Measurements from ENCODE around the gene PTGES3.
"Not testable (repeated sequence)": the region's sequence is repeated elsewhere in the genome, so short reads cannot be mapped to it uniquely, and the experiment has no call there.

PTGES3 gene

DNA sequence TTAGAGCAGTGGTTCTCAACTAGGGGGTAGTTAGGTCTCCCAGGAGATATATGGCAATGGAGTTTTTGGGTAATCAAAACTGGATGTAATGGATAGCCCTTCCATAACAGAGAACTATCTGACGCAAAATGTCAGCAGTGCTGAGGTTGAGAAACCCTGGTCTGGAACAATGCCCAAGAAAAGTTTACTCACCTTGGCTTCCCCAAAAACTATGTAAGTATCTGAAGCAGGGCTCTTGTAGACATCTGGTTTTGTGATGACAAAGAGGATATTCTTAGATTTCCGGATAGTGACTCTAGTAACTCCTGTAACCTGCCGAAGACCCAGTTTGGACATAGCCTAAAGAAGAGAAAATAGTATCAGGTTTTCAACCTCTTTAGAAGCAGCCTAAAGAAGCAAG, 25.3 kb upstream of the PTGES3 start:
- in situ Hi-C loops (cut with HindIII; ENCODE audit: low sequenced_read_pairs): no loop called here

DNA sequence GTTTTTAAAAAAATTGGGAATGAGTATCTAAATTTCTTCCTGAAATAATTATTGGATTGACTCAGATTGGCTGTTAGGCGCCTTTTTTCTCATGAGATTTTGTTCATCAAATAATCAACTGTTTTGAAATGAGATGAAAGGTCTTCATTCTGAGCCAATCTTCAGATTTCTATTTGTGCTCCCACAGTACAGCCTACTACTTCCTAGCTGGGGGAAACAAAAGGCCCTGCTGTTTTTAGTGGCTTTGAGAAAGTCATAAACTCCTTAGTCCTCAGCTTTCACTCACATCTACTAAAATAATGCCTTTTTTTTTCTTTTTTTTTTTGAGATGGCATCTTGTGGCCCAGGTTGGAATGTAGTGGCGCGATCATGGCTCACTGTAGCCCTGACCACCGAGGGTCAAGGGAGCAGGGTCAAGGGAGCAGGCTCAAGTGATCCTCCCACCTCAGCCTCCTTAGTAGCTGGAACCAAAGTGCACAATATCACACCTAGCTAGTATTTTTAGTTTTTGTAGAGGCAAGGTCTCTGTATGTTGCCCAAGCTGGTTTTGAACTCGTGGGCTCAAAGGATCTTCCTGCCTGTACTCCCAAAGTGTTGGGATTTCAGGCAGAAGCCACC, 21.8 kb upstream of the PTGES3 start:
- in situ Hi-C loops (cut with HindIII; ENCODE audit: low sequenced_read_pairs): no loop called here

DNA sequence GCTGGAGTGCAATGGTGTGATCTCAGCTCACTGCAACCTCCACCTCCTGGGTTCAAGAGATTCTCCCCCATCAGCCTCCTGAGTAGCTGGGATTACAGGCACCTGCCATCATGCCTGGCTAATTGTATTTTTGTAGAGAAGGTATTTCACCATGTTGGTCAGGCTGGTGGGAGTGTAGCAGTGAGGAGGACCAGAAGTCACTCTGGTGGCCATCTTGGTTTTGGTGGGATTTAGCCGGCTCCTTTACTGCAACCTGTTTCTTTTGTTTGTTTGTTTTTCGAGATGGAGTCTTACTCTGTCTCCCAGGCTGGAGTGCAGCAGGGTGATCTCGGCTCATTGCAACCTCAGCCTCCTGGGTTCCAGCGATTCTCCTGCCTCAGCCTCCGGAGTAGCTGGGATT, 16.4 kb upstream of the PTGES3 start:
- in situ Hi-C loops (cut with HindIII; ENCODE audit: low sequenced_read_pairs): not testable (repeated sequence)

DNA sequence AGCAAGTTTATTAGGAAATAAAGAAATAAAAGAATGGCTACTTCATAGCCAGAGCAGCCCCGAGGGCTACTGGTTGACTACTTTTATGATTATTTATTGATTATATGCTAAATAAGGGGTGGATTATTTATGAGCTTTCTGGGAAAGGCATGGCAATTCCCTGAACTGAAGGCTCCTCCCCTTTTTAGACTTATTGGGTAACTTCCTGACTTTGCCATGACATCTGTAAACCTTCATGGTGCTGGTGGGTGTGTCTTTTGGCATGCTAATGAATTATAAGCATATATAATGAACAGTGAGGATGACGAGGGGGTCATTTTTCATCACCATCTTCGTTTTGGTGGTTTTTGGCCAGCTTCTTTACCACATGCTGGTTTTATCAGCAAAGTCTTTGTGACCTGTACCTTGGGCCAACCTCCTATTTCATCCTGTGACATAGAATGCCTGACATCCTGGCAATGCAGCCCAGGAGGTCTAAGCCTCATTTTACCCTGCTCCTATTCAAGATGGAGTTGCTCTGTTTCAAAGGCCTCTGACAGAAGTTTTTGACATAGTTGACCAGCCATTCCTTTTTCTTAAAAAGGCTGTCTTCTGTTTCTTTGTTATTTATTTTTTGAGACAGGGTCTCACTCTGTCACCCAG, 11.1 kb upstream of the PTGES3 start:
- in situ Hi-C loops (cut with HindIII; ENCODE audit: low sequenced_read_pairs): no loop called here

- in situ Hi-C loops (cut with HindIII; ENCODE audit: low sequenced_read_pairs): no loop called here
Observed at GRCh38 chr12:56695327-56696101, 7.4 kb upstream of the PTGES3 start.

- in situ Hi-C loops (cut with HindIII; ENCODE audit: low sequenced_read_pairs): no loop called here
Observed at GRCh38 chr12:56694161-56694560, 6.1 kb upstream of the PTGES3 start.

GRCh38 chr12:56688846-56689109, 694 bp upstream of the PTGES3 start:
- in situ Hi-C loops (cut with HindIII; ENCODE audit: low sequenced_read_pairs): no loop called here

DNA sequence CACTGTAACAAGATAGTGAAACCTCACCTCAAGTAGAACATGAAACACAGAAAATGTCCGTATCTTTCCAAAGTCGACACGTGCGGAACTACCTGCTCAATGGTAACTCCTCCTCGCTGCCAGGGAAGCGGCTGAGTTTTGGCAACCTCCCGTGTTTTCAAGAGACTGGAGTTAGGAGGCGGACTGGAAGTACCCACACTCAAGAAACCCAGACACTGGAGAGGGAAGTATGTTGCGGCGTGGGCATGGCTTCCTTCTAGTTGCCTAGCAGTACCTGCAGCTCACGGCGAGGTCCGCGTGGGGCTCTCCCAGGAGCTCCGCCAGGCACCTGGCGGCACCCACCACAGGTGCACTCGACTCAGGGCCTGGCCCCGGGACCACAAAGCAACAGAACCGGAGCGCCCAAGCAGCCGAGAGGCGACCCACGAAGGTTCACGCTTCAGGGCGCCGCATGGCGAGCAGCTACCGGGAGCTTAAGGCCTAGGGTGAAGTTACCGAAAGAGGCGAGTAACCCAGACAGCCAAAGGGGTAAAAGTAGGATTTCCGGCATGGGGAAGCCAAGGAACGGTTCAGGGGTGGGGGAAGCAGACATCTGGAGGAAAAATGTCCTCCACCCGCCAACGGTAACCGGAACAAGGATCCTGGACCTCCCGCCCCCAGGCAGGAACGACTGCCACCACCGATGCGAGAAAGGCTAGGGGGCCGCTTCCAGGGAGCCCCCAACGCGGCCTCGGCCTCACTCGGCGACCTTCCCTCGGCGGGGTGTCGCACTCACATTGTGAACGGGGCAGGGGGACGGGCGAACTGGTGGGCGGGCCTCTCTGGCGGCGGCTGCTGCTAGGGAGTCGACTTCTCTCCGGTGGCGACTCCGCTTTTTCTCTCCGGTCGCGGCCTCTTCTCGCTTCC, 608 bp downstream of the PTGES3 start:
- in situ Hi-C loops (cut with HindIII; ENCODE audit: low sequenced_read_pairs): no loop called here

- in situ Hi-C loops (cut with HindIII; ENCODE audit: low sequenced_read_pairs): no loop called here
Observed at GRCh38 chr12:56684745-56685359, 3.2 kb downstream of the PTGES3 start.

DNA sequence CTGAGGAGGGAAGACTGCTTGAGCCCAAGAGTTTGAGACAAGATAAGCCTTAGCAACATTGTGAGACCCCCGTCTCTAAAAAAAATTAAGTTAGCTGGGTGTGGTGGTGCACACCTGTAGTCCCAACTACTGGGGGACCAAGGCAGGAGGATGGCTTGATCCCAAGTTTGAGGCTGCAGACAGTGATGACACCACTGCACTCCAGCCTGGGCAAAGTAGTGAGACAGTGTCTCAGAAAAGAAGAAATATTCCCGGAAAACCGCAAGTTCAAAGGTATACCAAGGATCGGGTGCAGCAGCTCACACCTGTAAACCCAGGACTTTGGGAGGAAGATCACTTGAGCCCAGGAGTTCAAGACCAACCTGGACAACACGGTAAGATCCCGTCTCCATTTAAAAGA, 5.8 kb downstream of the PTGES3 start:
- in situ Hi-C loops (cut with HindIII; ENCODE audit: low sequenced_read_pairs): no loop called here

DNA sequence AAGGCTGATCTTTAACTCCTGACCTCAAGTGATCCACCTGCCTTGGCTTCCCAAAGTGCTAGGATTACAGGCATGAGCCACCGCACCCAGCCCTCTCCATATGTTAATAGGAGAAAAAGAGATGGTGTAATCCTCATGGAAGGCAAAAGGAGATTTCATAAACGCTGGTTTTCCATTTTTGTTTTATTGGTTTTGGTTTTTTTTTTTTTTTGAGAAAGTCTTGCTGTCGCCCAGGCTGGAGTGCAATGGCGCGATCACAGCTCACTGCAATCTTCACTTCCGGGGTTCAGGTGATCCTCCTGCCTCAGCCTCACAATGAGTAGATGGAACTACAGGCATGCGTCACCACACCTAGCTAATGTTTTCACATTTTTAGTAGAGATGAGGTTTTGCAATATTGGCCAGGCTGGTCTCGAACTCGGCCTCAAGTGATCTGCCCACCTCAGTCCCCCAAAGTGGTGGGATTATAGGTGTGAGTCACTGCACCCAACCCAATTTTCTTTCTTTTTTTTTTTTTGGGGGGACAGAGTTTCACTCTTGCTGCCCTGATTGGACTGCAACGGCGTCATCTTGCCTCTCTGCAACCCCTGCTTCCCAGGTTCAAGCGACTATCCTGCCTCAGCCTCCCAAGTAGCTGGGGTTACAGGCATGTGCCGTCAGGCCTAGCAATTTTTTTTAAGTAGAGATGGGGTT, 8.1 kb downstream of the PTGES3 start:
- in situ Hi-C loops (cut with HindIII; ENCODE audit: low sequenced_read_pairs): no loop called here

DNA sequence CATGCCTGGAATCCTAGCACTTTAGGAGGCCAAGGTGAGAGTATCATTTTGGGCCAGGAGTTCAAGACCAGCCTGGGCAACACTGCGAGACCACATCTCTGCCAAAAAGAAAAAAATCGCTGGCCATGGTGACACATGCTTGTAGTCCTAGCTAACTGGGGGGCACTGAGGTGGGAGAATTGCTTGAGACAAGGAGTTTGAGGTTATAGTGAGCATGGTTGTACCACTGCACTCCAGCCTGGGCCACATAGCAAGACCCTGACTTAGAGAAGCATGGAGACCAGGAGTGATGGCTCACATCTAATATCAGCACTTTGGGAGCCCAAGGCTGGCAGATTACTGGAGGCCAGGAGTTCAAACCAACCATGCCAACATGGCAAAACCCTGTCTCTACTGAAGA, 9.2 kb downstream of the PTGES3 start:
- in situ Hi-C loops (cut with HindIII; ENCODE audit: low sequenced_read_pairs): no loop called here

GRCh38 chr12:56677680-56678079, 10.4 kb downstream of the PTGES3 start:
- in situ Hi-C loops (cut with HindIII; ENCODE audit: low sequenced_read_pairs): no loop called here

DNA sequence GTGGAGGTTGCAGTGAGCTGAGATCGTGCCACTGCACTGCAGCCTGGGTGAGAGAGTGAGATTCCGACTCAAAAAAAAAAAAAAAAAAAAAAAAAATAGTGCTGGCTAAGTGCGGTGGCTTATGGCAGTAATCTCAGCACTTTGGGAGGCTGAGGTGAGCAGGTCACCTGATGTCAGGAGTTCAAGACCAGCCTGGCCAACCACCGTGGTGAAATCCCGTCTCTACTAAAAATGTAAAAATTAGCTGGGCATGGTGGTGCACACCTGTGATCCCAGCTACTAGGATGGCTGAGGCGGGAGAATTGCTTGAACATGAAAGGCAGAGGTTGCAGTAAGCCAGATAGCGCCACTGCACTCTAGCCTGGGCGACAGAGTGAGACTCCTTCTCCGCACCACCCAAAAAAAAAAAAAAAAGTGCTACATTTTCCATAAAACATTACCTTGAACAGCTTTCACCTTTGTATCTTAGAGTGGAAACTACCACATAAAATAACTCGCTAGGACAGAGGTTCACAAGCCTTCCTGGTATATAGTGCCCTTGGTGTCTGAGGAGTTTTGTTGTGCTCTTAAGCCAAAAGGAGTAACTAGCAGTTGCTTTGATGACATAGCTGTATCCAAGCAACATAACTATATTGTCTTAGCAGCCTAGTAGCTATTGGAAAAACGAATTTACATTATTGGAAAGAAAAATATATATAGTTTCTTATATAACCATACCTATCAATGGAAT, 11.1 kb downstream of the PTGES3 start:
- in situ Hi-C loops (cut with HindIII; ENCODE audit: low sequenced_read_pairs): no loop called here

DNA sequence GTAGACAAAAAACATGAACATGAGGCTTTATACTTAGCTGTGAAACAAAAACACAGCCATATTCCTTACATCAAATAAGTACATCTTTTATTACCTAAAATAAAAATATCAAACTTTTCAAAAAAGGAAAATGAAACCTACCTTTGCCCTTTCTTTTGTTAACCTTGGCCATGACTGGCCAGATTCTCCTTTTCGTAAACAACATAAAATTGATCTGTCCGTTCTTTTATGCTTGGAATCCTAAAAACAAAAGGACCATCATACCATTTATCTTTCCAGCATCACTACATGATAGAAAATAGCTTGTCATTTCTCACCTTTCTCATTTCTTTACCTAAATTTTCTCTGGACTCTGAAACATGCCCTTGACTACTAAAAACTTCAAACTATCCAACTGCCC, 16.5 kb downstream of the PTGES3 start:
- in situ Hi-C loops (cut with HindIII; ENCODE audit: low sequenced_read_pairs): loop anchor here (5.0 kb wide), 1 partner anchor 34 kb away; no protein-coding TSS in a partner anchor

DNA sequence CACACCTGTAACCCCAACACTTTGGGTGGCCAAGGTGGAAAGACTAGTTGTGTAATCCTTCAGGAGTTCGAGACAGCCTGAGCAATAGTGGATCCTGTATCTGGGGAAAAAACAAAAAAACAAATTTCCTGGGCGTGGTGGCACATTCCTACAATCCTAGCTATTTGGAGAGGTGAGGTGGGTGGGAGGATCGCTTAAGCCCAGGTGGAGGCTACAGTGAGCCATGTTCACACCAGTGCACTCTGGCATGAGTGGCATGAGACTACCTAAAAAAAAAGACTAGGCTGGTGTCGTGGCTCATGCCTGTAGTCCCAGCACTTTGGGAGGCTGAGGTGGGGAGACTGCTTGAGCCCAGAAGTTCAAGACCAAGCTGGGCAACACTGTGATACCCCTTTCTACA, 17.2 kb downstream of the PTGES3 start:
- in situ Hi-C loops (cut with HindIII; ENCODE audit: low sequenced_read_pairs): loop anchor here (5.0 kb wide), 1 partner anchor 34 kb away; no protein-coding TSS in a partner anchor

- in situ Hi-C loops (cut with HindIII; ENCODE audit: low sequenced_read_pairs): no loop called here
Observed at GRCh38 chr12:56668197-56668457, 20.0 kb downstream of the PTGES3 start.

- in situ Hi-C loops (cut with HindIII; ENCODE audit: low sequenced_read_pairs): no loop called here
Observed at GRCh38 chr12:56661979-56662638, 26.0 kb downstream of the PTGES3 start.

GRCh38 chr12:56661560-56661959, 26.5 kb downstream of the PTGES3 start:
- in situ Hi-C loops (cut with HindIII; ENCODE audit: low sequenced_read_pairs): no loop called here

Data from endothelial cell of hepatic sinusoid (primary cell).